HepG2 (cell line): ENCODE results near the gene KCTD6. TPM values are rescaled to one million over a fixed set of nuclear protein-coding genes. Genes with fewer than 3 reads are reported as not detected.

ENCODE experiments used
- AHR ChIP-seq: IDR thresholded peaks from 2 replicates; pipeline ENCODE4 v1.6.1; 2018; ENCODE audit warnings: missing genetic modification reagents, missing compliant biosample characterization
- ATF1 ChIP-seq: IDR thresholded peaks from 2 replicates; pipeline ENCODE4 v1.6.1; 2016; ENCODE audit warnings: mild to moderate bottlenecking, control low read depth
- CCAR2 ChIP-seq: fragments of 200-400 bp; formaldehyde crosslinking; optimal IDR thresholded peaks from 2 replicates; pipeline ENCODE3; 2018; ENCODE audit warnings: low read depth, mild to moderate bottlenecking, low read length, moderate library complexity
- DMAP1 ChIP-seq: IDR thresholded peaks from 2 replicates; pipeline ENCODE4 v1.6.1; 2016
- FOXA1 ChIP-seq, 2 experiments: fragments of 450-650 bp in 1 of 2; sonication (generic) in 1 of 2; formaldehyde crosslinking in 1 of 2; IDR thresholded peaks; 2 replicates each; pipeline versions ENCODE4 v1.4.0 to v1.6.1; 2016 to 2020; ENCODE audit warnings: missing genetic modification reagents in 1 of 2
- GPN1 ChIP-seq: sonication (generic); formaldehyde crosslinking; IDR thresholded peaks from 2 replicates; pipeline ENCODE4 v1.5.1; 2020; ENCODE audit warnings: missing genetic modification reagents, borderline replicate concordance
- HOXA3 ChIP-seq: sonication (generic); formaldehyde crosslinking; IDR thresholded peaks from 2 replicates; pipeline ENCODE4 v1.5.0; 2020; ENCODE audit warnings: missing genetic modification reagents
- MAFG ChIP-seq: sonication (generic); formaldehyde crosslinking; IDR thresholded peaks from 2 replicates; pipeline ENCODE4 v1.5.1; 2020; ENCODE audit warnings: mild to moderate bottlenecking, missing genetic modification reagents
- NFKBIZ ChIP-seq: IDR thresholded peaks from 2 replicates; pipeline ENCODE4 v1.6.1; 2018; ENCODE audit warnings: missing genetic modification reagents, missing compliant biosample characterization
- NR3C1 ChIP-seq: sonication (generic); formaldehyde crosslinking; IDR thresholded peaks from 2 replicates; pipeline ENCODE4 v1.4.0; 2020; ENCODE audit warnings: missing genetic modification reagents
- RBFOX2 ChIP-seq: fragments of 200-400 bp; formaldehyde crosslinking; IDR thresholded peaks from 2 replicates; pipeline ENCODE4 v1.6.1; 2017; ENCODE audit warnings: low read depth, mild to moderate bottlenecking, low read length
- SRSF9 ChIP-seq: fragments of 200-400 bp; formaldehyde crosslinking; IDR thresholded peaks from 2 replicates; pipeline ENCODE4 v1.6.1; 2018; ENCODE audit warnings: borderline replicate concordance, mild to moderate bottlenecking, low read depth, low read length; ENCODE audit not compliant: insufficient read depth, poor library complexity, severe bottlenecking
- TARDBP ChIP-seq: sonication (generic); formaldehyde crosslinking; IDR thresholded peaks from 2 replicates; pipeline ENCODE4 v1.8.0; 2022; ENCODE audit warnings: mild to moderate bottlenecking, missing genetic modification reagents
- ZNF432 ChIP-seq: sonication (generic); formaldehyde crosslinking; IDR thresholded peaks from 2 replicates; pipeline ENCODE4 v1.5.0; 2020; ENCODE audit warnings: missing genetic modification reagents, mild to moderate bottlenecking, borderline replicate concordance
- ZNF570 ChIP-seq: sonication (generic); formaldehyde crosslinking; IDR thresholded peaks from 2 replicates; pipeline ENCODE4 v1.4.0; 2020; ENCODE audit warnings: mild to moderate bottlenecking, missing genetic modification reagents, borderline replicate concordance
- ZNF720 ChIP-seq: sonication (generic); formaldehyde crosslinking; IDR thresholded peaks from 2 replicates; pipeline ENCODE4 v1.4.0; 2020; ENCODE audit warnings: missing genetic modification reagents
- polyA plus RNA-seq, 8 experiments: library from polyadenylated mRNA; depleted of rRNA in 3 of 8; stranded (reverse) in 7 of 8; unstranded in 1 of 8; fragments of >200 nt; fragmentation: Illumina TruSeq in 4 of 8; extraction: Trizol in 4 of 8; gene quantifications; 2 replicates each; pipeline versions ENCODE4 v1.2.1 to v1.2.3, GENCODE V29; 2011 to 2016; ENCODE audit warnings: low read depth in 4 of 8, missing spikeins in 1 of 8, mixed read lengths in 1 of 8; ENCODE audit not compliant: insufficient read depth in 1 of 8
- total RNA-seq, 5 experiments: library from RNA; depleted of rRNA; stranded (reverse); fragments of >200 nt; fragmentation: Illumina TruSeq; extraction: Trizol; gene quantifications; 2 replicates each; pipeline ENCODE4 v1.2.3, GENCODE V29; 2016; ENCODE audit warnings: low read depth in 1 of 5
- TF ChIP-seq, protein P1 (sequence below): sonication (generic); formaldehyde crosslinking; IDR thresholded peaks from 2 replicates; pipeline ENCODE4 v1.5.0; 2020; ENCODE audit warnings: mild to moderate bottlenecking, low read depth, missing genetic modification reagents, borderline replicate concordance
- TF ChIP-seq, protein P2 (sequence below): sonication (generic); formaldehyde crosslinking; IDR thresholded peaks from 2 replicates; pipeline ENCODE4 v1.5.0; 2020; ENCODE audit warnings: missing genetic modification reagents
- TF ChIP-seq, protein P3 (sequence below): sonication (generic); formaldehyde crosslinking; IDR thresholded peaks from 2 replicates; pipeline ENCODE4 v1.4.0; 2020; ENCODE audit warnings: mild to moderate bottlenecking, missing genetic modification reagents
- TF ChIP-seq, protein P4 (sequence below), 2 experiments: sonication (generic) in 1 of 2; formaldehyde crosslinking in 1 of 2; IDR thresholded peaks; 2 replicates each; pipeline versions ENCODE4 v1.4.0 to v1.6.1; 2018 to 2020; ENCODE audit warnings: missing genetic modification reagents in 2 of 2, borderline replicate concordance in 1 of 2, low read depth in 1 of 2, mild to moderate bottlenecking in 1 of 2, missing biosample characterization in 1 of 2
- TF ChIP-seq, protein P5 (sequence below): IDR thresholded peaks from 2 replicates; pipeline ENCODE4 v1.4.0; 2020; ENCODE audit warnings: mild to moderate bottlenecking, missing genetic modification reagents

KCTD6 gene
- total and polyA plus RNA-seq, 2 of the 13 experiments (the other 11 are each of a cell fraction or from before 2014, with no cell fraction given): 13.4 to 14.2 TPM

DNA sequence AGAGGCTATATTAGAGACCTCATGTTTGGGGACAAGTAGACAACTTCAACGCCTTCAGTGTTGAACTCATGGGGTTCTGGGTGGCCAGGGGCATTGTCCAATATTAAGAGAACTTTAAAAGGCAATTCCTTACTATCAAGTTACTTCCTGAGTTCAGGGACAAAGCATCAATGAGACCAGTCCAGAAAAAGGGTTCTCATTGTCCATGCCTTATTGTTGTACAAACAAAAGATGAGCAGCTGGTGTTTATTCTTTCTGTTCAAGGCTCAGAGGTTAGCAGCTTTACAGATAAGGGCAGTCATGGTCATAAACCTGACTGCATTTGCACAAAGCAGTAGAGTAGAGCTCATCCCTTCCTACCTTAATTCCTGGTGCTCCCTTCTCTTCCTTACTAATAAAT is 39.7 kb upstream of the KCTD6 start (continued):
- peak; percentile 77 for TF ChIP-seq FOXA1 (IDR thresholded peaks at IDR 0.05)
- peak; percentile 89 for TF ChIP-seq FOXA1 (CRISPR knock-in tag; IDR thresholded peaks at IDR 0.05)
- TF ChIP-seq ATF1 (CRISPR knock-in tag): 0 out of 2 replicates have a peak, but pooled peaks have one; percentile 30
- TF ChIP-seq DMAP1 (CRISPR knock-in tag): no peak
- TF ChIP-seq, protein P1, sequence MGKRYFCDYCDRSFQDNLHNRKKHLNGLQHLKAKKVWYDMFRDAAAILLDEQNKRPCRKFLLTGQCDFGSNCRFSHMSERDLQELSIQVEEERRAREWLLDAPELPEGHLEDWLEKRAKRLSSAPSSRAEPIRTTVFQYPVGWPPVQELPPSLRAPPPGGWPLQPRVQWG (CRISPR knock-in tag): no peak
- no peak for TF ChIP-seq GPN1 (CRISPR knock-in tag)
- no peak for TF ChIP-seq ZNF570 (CRISPR knock-in tag)
- peak; percentile 66; the same call in 1 of the 2 replicates for TF ChIP-seq HOXA3
- no peak for TF ChIP-seq MAFG (CRISPR knock-in tag)
- no peak for TF ChIP-seq SRSF9
- no peak for TF ChIP-seq AHR (CRISPR knock-in tag)
- no peak for TF ChIP-seq NR3C1
- TF ChIP-seq TARDBP (CRISPR knock-in tag): peak; percentile 70
- TF ChIP-seq, protein P2, sequence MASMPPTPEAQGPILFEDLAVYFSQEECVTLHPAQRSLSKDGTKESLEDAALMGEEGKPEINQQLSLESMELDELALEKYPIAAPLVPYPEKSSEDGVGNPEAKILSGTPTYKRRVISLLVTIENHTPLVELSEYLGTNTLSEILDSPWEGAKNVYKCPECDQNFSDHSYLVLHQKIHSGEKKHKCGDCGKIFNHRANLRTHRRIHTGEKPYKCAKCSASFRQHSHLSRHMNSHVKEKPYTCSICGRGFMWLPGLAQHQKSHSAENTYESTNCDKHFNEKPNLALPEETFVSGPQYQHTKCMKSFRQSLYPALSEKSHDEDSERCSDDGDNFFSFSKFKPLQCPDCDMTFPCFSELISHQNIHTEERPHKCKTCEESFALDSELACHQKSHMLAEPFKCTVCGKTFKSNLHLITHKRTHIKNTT: no peak
- TF ChIP-seq RBFOX2: no peak
- TF ChIP-seq, protein P3, sequence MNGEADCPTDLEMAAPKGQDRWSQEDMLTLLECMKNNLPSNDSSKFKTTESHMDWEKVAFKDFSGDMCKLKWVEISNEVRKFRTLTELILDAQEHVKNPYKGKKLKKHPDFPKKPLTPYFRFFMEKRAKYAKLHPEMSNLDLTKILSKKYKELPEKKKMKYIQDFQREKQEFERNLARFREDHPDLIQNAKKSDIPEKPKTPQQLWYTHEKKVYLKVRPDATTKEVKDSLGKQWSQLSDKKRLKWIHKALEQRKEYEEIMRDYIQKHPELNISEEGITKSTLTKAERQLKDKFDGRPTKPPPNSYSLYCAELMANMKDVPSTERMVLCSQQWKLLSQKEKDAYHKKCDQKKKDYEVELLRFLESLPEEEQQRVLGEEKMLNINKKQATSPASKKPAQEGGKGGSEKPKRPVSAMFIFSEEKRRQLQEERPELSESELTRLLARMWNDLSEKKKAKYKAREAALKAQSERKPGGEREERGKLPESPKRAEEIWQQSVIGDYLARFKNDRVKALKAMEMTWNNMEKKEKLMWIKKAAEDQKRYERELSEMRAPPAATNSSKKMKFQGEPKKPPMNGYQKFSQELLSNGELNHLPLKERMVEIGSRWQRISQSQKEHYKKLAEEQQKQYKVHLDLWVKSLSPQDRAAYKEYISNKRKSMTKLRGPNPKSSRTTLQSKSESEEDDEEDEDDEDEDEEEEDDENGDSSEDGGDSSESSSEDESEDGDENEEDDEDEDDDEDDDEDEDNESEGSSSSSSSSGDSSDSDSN (CRISPR knock-in tag): no peak
- TF ChIP-seq NFKBIZ (CRISPR knock-in tag): peak; percentile 69; the same call in 1 of the 2 replicates
- no peak for TF ChIP-seq CCAR2
- TF ChIP-seq, protein P4, sequence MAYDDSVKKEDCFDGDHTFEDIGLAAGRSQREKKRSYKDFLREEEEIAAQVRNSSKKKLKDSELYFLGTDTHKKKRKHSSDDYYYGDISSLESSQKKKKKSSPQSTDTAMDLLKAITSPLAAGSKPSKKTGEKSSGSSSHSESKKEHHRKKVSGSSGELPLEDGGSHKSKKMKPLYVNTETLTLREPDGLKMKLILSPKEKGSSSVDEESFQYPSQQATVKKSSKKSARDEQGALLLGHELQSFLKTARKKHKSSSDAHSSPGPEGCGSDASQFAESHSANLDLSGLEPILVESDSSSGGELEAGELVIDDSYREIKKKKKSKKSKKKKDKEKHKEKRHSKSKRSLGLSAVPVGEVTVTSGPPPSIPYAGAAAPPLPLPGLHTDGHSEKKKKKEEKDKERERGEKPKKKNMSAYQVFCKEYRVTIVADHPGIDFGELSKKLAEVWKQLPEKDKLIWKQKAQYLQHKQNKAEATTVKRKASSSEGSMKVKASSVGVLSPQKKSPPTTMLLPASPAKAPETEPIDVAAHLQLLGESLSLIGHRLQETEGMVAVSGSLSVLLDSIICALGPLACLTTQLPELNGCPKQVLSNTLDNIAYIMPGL (CRISPR knock-in tag; IDR thresholded peaks at IDR 0.05; ENCODE audit: borderline replicate concordance in 1 of 2, low read depth in 1 of 2): no peak
- TF ChIP-seq, protein P5, sequence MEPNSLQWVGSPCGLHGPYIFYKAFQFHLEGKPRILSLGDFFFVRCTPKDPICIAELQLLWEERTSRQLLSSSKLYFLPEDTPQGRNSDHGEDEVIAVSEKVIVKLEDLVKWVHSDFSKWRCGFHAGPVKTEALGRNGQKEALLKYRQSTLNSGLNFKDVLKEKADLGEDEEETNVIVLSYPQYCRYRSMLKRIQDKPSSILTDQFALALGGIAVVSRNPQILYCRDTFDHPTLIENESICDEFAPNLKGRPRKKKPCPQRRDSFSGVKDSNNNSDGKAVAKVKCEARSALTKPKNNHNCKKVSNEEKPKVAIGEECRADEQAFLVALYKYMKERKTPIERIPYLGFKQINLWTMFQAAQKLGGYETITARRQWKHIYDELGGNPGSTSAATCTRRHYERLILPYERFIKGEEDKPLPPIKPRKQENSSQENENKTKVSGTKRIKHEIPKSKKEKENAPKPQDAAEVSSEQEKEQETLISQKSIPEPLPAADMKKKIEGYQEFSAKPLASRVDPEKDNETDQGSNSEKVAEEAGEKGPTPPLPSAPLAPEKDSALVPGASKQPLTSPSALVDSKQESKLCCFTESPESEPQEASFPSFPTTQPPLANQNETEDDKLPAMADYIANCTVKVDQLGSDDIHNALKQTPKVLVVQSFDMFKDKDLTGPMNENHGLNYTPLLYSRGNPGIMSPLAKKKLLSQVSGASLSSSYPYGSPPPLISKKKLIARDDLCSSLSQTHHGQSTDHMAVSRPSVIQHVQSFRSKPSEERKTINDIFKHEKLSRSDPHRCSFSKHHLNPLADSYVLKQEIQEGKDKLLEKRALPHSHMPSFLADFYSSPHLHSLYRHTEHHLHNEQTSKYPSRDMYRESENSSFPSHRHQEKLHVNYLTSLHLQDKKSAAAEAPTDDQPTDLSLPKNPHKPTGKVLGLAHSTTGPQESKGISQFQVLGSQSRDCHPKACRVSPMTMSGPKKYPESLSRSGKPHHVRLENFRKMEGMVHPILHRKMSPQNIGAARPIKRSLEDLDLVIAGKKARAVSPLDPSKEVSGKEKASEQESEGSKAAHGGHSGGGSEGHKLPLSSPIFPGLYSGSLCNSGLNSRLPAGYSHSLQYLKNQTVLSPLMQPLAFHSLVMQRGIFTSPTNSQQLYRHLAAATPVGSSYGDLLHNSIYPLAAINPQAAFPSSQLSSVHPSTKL (CRISPR knock-in tag): peak; percentile 96
- no peak for TF ChIP-seq ZNF720 (CRISPR knock-in tag)
- TF ChIP-seq ZNF432 (CRISPR knock-in tag): no peak
